ENCODE measurements around the gene ACTR2.
A peak's percentile ranks its signal among the peaks of the same experiment; 100 is the strongest.

ACTR2 gene

GRCh38 chr2:65300761-65301711 lies 73.4 kb downstream of the ACTR2 start:
- H3K27ac ChIP-seq (replicated peaks), result peak overlapping the region; percentile 32; the same call in 1 of the 2 replicates
- peak in 1 of 2 experiments; percentile 51 for DNase-seq (ENCODE audit: low read depth in 1 of 2, low spot score in 1 of 2)
- TF ChIP-seq POLR2AphosphoS5 (IDR thresholded peaks at IDR 0.05; ENCODE audit: low read depth), result no peak
- TF ChIP-seq REST (IDR thresholded peaks at IDR 0.05; ENCODE audit: insufficient replicate concordance, low read depth), result no peak
- no peak for TF ChIP-seq SPI1 (IDR thresholded peaks at IDR 0.05; ENCODE audit: borderline replicate concordance, low read depth)
- TF ChIP-seq CTCF (IDR thresholded peaks at IDR 0.05; ENCODE audit: insufficient read depth, low read length), result no peak
- no peak for TF ChIP-seq GABPA (IDR thresholded peaks at IDR 0.05; ENCODE audit: low read depth)
- no peaks in the 10 kb centered on the region for H3K27me3 ChIP-seq (ENCODE audit: insufficient read depth, poor library complexity, severe bottlenecking)
- H3K4me3 ChIP-seq (replicated peaks; ENCODE audit: insufficient read depth, low read length), result no peak overlapping the region

- TF ChIP-seq SPI1 (IDR thresholded peaks at IDR 0.05; ENCODE audit: borderline replicate concordance, low read depth) (no peak), POLR2AphosphoS5 (IDR thresholded peaks at IDR 0.05; ENCODE audit: low read depth) (no peak), GABPA (IDR thresholded peaks at IDR 0.05; ENCODE audit: low read depth) (no peak), CTCF (IDR thresholded peaks at IDR 0.05; ENCODE audit: insufficient read depth, low read length) (no peak), REST (IDR thresholded peaks at IDR 0.05; ENCODE audit: insufficient replicate concordance, low read depth) (no peak)
- Histone ChIP-seq H3K27ac (replicated peaks) (no peak overlapping the region), H3K27me3 (ENCODE audit: insufficient read depth, poor library complexity, severe bottlenecking) (no peaks in the 10 kb centered on the region), H3K4me3 (replicated peaks; ENCODE audit: insufficient read depth, low read length) (no peak overlapping the region)
- no peak for DNase-seq (ENCODE audit: low read depth in 1 of 2, low spot score in 1 of 2)
Measured at GRCh38 chr2:65305934-65306333, 78.3 kb downstream of the ACTR2 start.

- DNase-seq (ENCODE audit: low read depth in 1 of 2, low spot score in 1 of 2), result no peak
- H3K27me3 ChIP-seq (ENCODE audit: insufficient read depth, poor library complexity, severe bottlenecking), result no peaks in the 10 kb centered on the region
- TF ChIP-seq POLR2AphosphoS5 (IDR thresholded peaks at IDR 0.05; ENCODE audit: low read depth), result no peak
- H3K27ac ChIP-seq (replicated peaks), result no peak overlapping the region
- no peak overlapping the region for H3K4me3 ChIP-seq (replicated peaks; ENCODE audit: insufficient read depth, low read length)
Measured at GRCh38 chr2:65309699-65310098, 82.1 kb downstream of the ACTR2 start.

GRCh38 chr2:65311049-65311448 lies 83.4 kb downstream of the ACTR2 start:
- H3K4me3 ChIP-seq (replicated peaks; ENCODE audit: insufficient read depth, low read length), result no peak overlapping the region
- H3K27ac ChIP-seq (replicated peaks), result no peak overlapping the region
- TF ChIP-seq REST (IDR thresholded peaks at IDR 0.05; ENCODE audit: insufficient replicate concordance, low read depth) (no peak), GABPA (IDR thresholded peaks at IDR 0.05; ENCODE audit: low read depth) (no peak), POLR2AphosphoS5 (IDR thresholded peaks at IDR 0.05; ENCODE audit: low read depth) (no peak), SPI1 (IDR thresholded peaks at IDR 0.05; ENCODE audit: borderline replicate concordance, low read depth) (no peak), CTCF (IDR thresholded peaks at IDR 0.05; ENCODE audit: insufficient read depth, low read length) (no peak)
- no peak for DNase-seq (ENCODE audit: low read depth in 1 of 2, low spot score in 1 of 2)
- no peaks in the 10 kb centered on the region for H3K27me3 ChIP-seq (ENCODE audit: insufficient read depth, poor library complexity, severe bottlenecking)
